HepG2 (cell line): Measurements from ENCODE around the gene HNRNPUL1. TPM values are rescaled to one million over a fixed set of nuclear protein-coding genes. Genes with fewer than 3 reads are reported as not detected.

ENCODE experiments used
- ATAC-seq: fragments of 200-7000 bp; cut with Tn5 transposase; 3 replicates; pipeline ENCODE4 v1.9.1; 2020; ENCODE audit warnings: mild to moderate bottlenecking, moderate library complexity
- BruUV-seq: library from RNA; stranded (reverse); fragments of 400-500 nt; replicated peaks from 2 replicates; lab custom pipeline; 2021; lab: Mats Ljungman, UMichigan
- CTCF ChIA-PET: fragments of 300-600 bp; formaldehyde crosslinking; extraction: SDS; loops from one replicate; lab custom pipeline; 2021; ENCODE audit warnings: low total read pairs, inconsistent platforms, low intra/inter-chr PET ratio; lab: Yijun Ruan, JAX
- POLR2A ChIA-PET: fragments of 350-600 bp; sonication (Branson Sonifier 250); formaldehyde crosslinking; loops from one replicate; lab custom pipeline; 2020; ENCODE audit warnings: antibody characterized with exemption, inconsistent platforms; lab: Yijun Ruan, JAX
- DNase-seq: peaks from one replicate; pipeline ENCODE4 v3.0.0-alpha.2; 2015; ENCODE audit warnings: low spot score
- FAIRE-seq: peaks from 3 replicates; lab custom pipeline; 2011; peaks lifted over from hg19 to GRCh38; lab: Jason Lieb, UNC
- H2AFZ ChIP-seq: one replicate; pipeline ENCODE4 v1.6.1; 2011; ENCODE audit warnings: low read length, inconsistent platforms
- H3K27ac ChIP-seq: fragments of 300-600 bp; 3 replicates; pipeline ENCODE4 v1.8.0; 2011; ENCODE audit warnings: mixed run types, mild to moderate bottlenecking, mixed read lengths, low read length, inconsistent platforms; ENCODE audit not compliant: insufficient read depth; ENCODE audit errors: extremely low read length
- H3K27me3 ChIP-seq, 2 experiments: fragments of 200-600 bp in 1 of 2; 2 replicates in 1 of 2; 3 replicates in 1 of 2; pipeline versions ENCODE4 v1.6.0 to v1.8.0; 2011; ENCODE audit warnings: low read length in 2 of 2, mild to moderate bottlenecking in 2 of 2, moderate library complexity in 2 of 2, inconsistent platforms in 1 of 2; ENCODE audit not compliant: insufficient read depth in 2 of 2, control insufficient read depth in 1 of 2
- H3K36me3 ChIP-seq, 2 experiments: fragments of 200-600 bp in 1 of 2; replicated peaks in 1 of 2; 2 replicates in 1 of 2; 3 replicates in 1 of 2; pipeline versions ENCODE4 v1.5.1 to v1.8.0; 2011; ENCODE audit warnings: low read length in 2 of 2, inconsistent platforms in 1 of 2; ENCODE audit not compliant: insufficient read depth in 2 of 2, control insufficient read depth in 1 of 2
- H3K4me1 ChIP-seq: 2 replicates; pipeline ENCODE4 v1.5.1; 2012; ENCODE audit warnings: low read length, inconsistent platforms; ENCODE audit not compliant: insufficient read depth
- H3K4me2 ChIP-seq: 2 replicates; pipeline ENCODE4 v1.6.0; 2011; ENCODE audit warnings: low read depth, low read length, inconsistent platforms
- H3K4me3 ChIP-seq, 3 experiments: fragments of 200-600 bp in 1 of 3; sonication (generic), shearing (Covaris generic) in 1 of 3; replicated peaks in 1 of 3; 2 replicates each; pipeline ENCODE4 v1.5.1; 2011 to 2016; ENCODE audit warnings: low read length in 3 of 3, inconsistent platforms in 2 of 3, low read depth in 2 of 3, mild to moderate bottlenecking in 2 of 3, control low read depth in 1 of 3, mixed read lengths in 1 of 3; ENCODE audit not compliant: insufficient read depth in 1 of 3
- H3K79me2 ChIP-seq: one replicate; pipeline ENCODE4 v1.6.1; 2011; ENCODE audit warnings: low read length, inconsistent platforms; ENCODE audit not compliant: insufficient read depth
- H3K9ac ChIP-seq: 2 replicates; pipeline ENCODE4 v1.6.0; 2011; ENCODE audit warnings: mild to moderate bottlenecking, low read depth, low read length, inconsistent platforms; ENCODE audit not compliant: insufficient read depth
- H3K9me3 ChIP-seq: 2 replicates; pipeline ENCODE4 v1.5.1; 2012; ENCODE audit warnings: mild to moderate bottlenecking, low read length
- H4K20me1 ChIP-seq: 2 replicates; pipeline ENCODE4 v1.6.0; 2011; ENCODE audit warnings: inconsistent platforms, mild to moderate bottlenecking, low read length, moderate library complexity; ENCODE audit not compliant: insufficient read depth
- ERF ChIP-seq: IDR thresholded peaks from 2 replicates; pipeline ENCODE4 v1.6.1; 2018; ENCODE audit warnings: missing biosample characterization, missing genetic modification reagents
- EZH2 ChIP-seq: conservative IDR thresholded peaks from 2 replicates; pipeline ENCODE4 v1.6.1; 2012; ENCODE audit warnings: mild to moderate bottlenecking, low read depth, low read length, moderate library complexity
- FOXC1 ChIP-seq: sonication (generic); formaldehyde crosslinking; IDR thresholded peaks from 2 replicates; pipeline ENCODE4 v1.8.0; 2022; ENCODE audit warnings: mild to moderate bottlenecking, missing genetic modification reagents, borderline replicate concordance
- HNRNPL ChIP-seq: fragments of 200-400 bp; formaldehyde crosslinking; IDR thresholded peaks from 2 replicates; pipeline ENCODE4 v1.6.1; 2017; ENCODE audit warnings: mild to moderate bottlenecking, low read depth, low read length
- HNRNPUL1 ChIP-seq: fragments of 200-400 bp; formaldehyde crosslinking; IDR thresholded peaks from 2 replicates; pipeline ENCODE4 v1.6.1; 2017; ENCODE audit warnings: low read depth, mild to moderate bottlenecking, low read length, moderate library complexity
- HOXA3 ChIP-seq: sonication (generic); formaldehyde crosslinking; IDR thresholded peaks from 2 replicates; pipeline ENCODE4 v1.5.0; 2020; ENCODE audit warnings: missing genetic modification reagents
- IKZF1 ChIP-seq: fragments of 450-650 bp; IDR thresholded peaks from 2 replicates; pipeline ENCODE4 v1.7.1; 2016
- MAZ ChIP-seq, 2 experiments: sonication (generic) in 1 of 2; formaldehyde crosslinking in 1 of 2; IDR thresholded peaks; 2 replicates each; pipeline versions ENCODE4 v1.5.0 to v1.6.1; 2012 to 2020; ENCODE audit warnings: low read depth in 2 of 2, mild to moderate bottlenecking in 2 of 2, borderline replicate concordance in 1 of 2, improper control_type of control experiment in 1 of 2, low read length in 1 of 2, missing genetic modification reagents in 1 of 2, moderate library complexity in 1 of 2
- NFE2L1 ChIP-seq: sonication (generic); formaldehyde crosslinking; IDR thresholded peaks from 2 replicates; pipeline ENCODE4 v1.4.0; 2020; ENCODE audit warnings: missing genetic modification reagents, mild to moderate bottlenecking, borderline replicate concordance
- NR2C2 ChIP-seq: sonication (generic); formaldehyde crosslinking; IDR thresholded peaks from 2 replicates; pipeline ENCODE4 v1.4.0; 2020; ENCODE audit warnings: missing genetic modification reagents, mild to moderate bottlenecking, moderate library complexity, borderline replicate concordance
- ZNF589 ChIP-seq: sonication (generic); formaldehyde crosslinking; conservative IDR thresholded peaks from 2 replicates; pipeline ENCODE4 v1.8.0; 2022; ENCODE audit warnings: mild to moderate bottlenecking, moderate library complexity, missing genetic modification reagents
- ZNF598 ChIP-seq: sonication (generic); formaldehyde crosslinking; IDR thresholded peaks from 2 replicates; pipeline ENCODE4 v1.5.1; 2020; ENCODE audit warnings: mild to moderate bottlenecking, missing genetic modification reagents, borderline replicate concordance
- ZNF788 ChIP-seq: sonication (generic); formaldehyde crosslinking; IDR thresholded peaks from 2 replicates; pipeline ENCODE4 v1.5.0; 2020; ENCODE audit warnings: mild to moderate bottlenecking, missing genetic modification reagents, borderline replicate concordance
- WGBS: methylation state at CpG from one replicate; pipeline ENCODE4 v1.1.6; 2017; ENCODE audit warnings: low lambda C conversion rate; 5-methylcytosine and 5-hydroxymethylcytosine counted together
- in situ Hi-C: cut with HindIII; loops from 2 replicates; pipeline ENCODE4 v1.10.0; 2017; ENCODE audit warnings: low pct_unique_long_range_greater_than_20kb; ENCODE audit not compliant: extremely low pct_ligation_motif_present
- intact Hi-C: fragments of 100-400 bp; cut with micrococcal nuclease; formaldehyde crosslinking; loops from one replicate; pipeline ENCODE4 v1.10.0; 2022; ENCODE audit not compliant: unreplicated experiment
- polyA plus RNA-seq, 8 experiments: library from polyadenylated mRNA; depleted of rRNA in 3 of 8; stranded (reverse) in 7 of 8; unstranded in 1 of 8; fragments of >200 nt; fragmentation: Illumina TruSeq in 4 of 8; extraction: Trizol in 4 of 8; gene quantifications; 2 replicates each; pipeline versions ENCODE4 v1.2.1 to v1.2.3, GENCODE V29; 2011 to 2016; ENCODE audit warnings: low read depth in 4 of 8, missing spikeins in 1 of 8, mixed read lengths in 1 of 8; ENCODE audit not compliant: insufficient read depth in 1 of 8
- total RNA-seq, 5 experiments: library from RNA; depleted of rRNA; stranded (reverse); fragments of >200 nt; fragmentation: Illumina TruSeq; extraction: Trizol; gene quantifications; 2 replicates each; pipeline ENCODE4 v1.2.3, GENCODE V29; 2016; ENCODE audit warnings: low read depth in 1 of 5
- TF ChIP-seq, protein P1 (sequence below): sonication (generic); formaldehyde crosslinking; IDR thresholded peaks from 2 replicates; pipeline ENCODE4 v1.4.0; 2020; ENCODE audit warnings: mild to moderate bottlenecking, missing genetic modification reagents
- TF ChIP-seq, protein P2 (sequence below): sonication (generic); formaldehyde crosslinking; IDR thresholded peaks from 2 replicates; pipeline ENCODE4 v1.5.0; 2020; ENCODE audit warnings: missing genetic modification reagents
- TF ChIP-seq, protein P3 (sequence below): IDR thresholded peaks from 2 replicates; pipeline ENCODE4 v1.6.1; 2016; ENCODE audit warnings: missing genetic modification reagents, missing compliant biosample characterization
- TF ChIP-seq, protein P4 (sequence below): sonication (generic); formaldehyde crosslinking; IDR thresholded peaks from 2 replicates; pipeline ENCODE4 v1.9.0; 2021; ENCODE audit warnings: missing genetic modification reagents, borderline replicate concordance

The HNRNPUL1 gene
- total and polyA plus RNA-seq, 2 of the 13 experiments (the other 11 are each of a cell fraction or from before 2014, with no cell fraction given), result 30.9 to 81.7 TPM

DNA sequence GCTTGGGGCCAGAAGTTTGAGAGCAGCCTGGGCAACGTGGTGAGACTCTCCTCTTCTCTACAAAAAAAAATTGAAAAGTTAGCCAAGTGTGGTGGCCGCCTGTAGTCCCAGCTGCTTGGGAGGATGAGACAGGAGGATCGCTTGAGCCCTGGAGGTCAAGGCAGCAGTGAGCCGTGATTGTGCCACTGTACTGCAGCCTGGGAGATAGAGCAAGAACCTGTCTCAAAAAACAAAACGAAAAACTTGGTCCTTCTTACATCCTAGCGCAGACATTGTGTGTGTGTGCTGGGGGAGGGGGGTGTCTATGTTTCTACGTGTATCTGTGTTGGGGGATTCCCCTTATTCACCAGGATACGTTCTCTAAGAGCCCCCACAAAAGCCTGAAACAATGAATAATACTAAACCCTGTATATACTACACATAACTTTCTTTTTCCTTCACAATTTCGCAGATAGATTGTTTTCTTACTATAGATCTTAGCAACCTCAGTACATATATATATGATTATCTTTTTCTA is 37.2 kb upstream of the HNRNPUL1 start:
- DNase-seq, result no peak
- peak overlapping the region; percentile 99 for H3K4me2 ChIP-seq
- in situ Hi-C loops, result loop anchor here (5.0 kb wide), 1 partner anchor 35 kb away; the partner anchor contains the start of gene HNRNPUL1
- H3K9ac ChIP-seq, result peak overlapping the region; percentile 83
- no peaks in the 10 kb centered on the region for H3K9me3 ChIP-seq
- H2AFZ ChIP-seq, result no peak overlapping the region
- ATAC-seq, result peak; percentile 9
- FAIRE-seq, result no peak
- ChIA-PET CTCF (no interaction called here), POLR2A (interaction anchor here (0.6 to 4.5 kb wide), 15 partner anchors 8 to 213 kb away, joined by 3 to 104 read pairs (median 6); partner anchors contain the start of genes AXL, B9D2, DMAC2 and HNRNPUL1)
- peak overlapping the region; percentile 77 for H3K27ac ChIP-seq
- H3K36me3 ChIP-seq, result no peaks in the 10 kb centered on the region
- H3K4me3 ChIP-seq, result peak overlapping the region; percentile 63 to 80 (median 73)
- H3K27me3 ChIP-seq, result no peaks in the 10 kb centered on the region; a peak in 1 of 5 replicates
- H4K20me1 ChIP-seq, result no peaks in the 10 kb centered on the region
- BruUV-seq, result TSS peak; percentile 82
- intact Hi-C loops, result loop anchor here (1.0 kb wide), 1 partner anchor 35 kb away; no protein-coding TSS in a partner anchor
- 14% methylated on average over 8 of the region's 9 CpGs for WGBS
- H3K4me1 ChIP-seq, result peaks cover 64% of the 10 kb centered on the region
- H3K79me2 ChIP-seq, result no peaks in the 10 kb centered on the region
- TF ChIP-seq ERF (CRISPR knock-in tag) (no peak), ZNF589 (CRISPR knock-in tag) (0 out of 2 replicates have a peak, but pooled peaks have one; percentile 3), FOXC1 (CRISPR knock-in tag) (no peak), EZH2 (no peak), ZNF598 (CRISPR knock-in tag) (0 out of 2 replicates have a peak, but pooled peaks have one; percentile 66), IKZF1 (no peak), NR2C2 (CRISPR knock-in tag) (no peak), HNRNPL (0 out of 2 replicates have a peak, but pooled peaks have one; percentile 3), HNRNPUL1 (no peak), ZNF788 (CRISPR knock-in tag) (peak; percentile 12; the same call in 1 of the 2 replicates), MAZ (IDR thresholded peaks at IDR 0.05; ENCODE audit: borderline replicate concordance, low read depth, low read length) (no peak), MAZ (CRISPR knock-in tag; IDR thresholded peaks at IDR 0.05; ENCODE audit: low read depth) (no peak), HOXA3 (CRISPR knock-in tag) (no peak), NFE2L1 (CRISPR knock-in tag) (no peak)
- TF ChIP-seq, protein P1, sequence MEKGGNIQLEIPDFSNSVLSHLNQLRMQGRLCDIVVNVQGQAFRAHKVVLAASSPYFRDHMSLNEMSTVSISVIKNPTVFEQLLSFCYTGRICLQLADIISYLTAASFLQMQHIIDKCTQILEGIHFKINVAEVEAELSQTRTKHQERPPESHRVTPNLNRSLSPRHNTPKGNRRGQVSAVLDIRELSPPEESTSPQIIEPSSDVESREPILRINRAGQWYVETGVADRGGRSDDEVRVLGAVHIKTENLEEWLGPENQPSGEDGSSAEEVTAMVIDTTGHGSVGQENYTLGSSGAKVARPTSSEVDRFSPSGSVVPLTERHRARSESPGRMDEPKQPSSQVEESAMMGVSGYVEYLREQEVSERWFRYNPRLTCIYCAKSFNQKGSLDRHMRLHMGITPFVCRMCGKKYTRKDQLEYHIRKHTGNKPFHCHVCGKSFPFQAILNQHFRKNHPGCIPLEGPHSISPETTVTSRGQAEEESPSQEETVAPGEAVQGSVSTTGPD, result no peak
- TF ChIP-seq, protein P2, sequence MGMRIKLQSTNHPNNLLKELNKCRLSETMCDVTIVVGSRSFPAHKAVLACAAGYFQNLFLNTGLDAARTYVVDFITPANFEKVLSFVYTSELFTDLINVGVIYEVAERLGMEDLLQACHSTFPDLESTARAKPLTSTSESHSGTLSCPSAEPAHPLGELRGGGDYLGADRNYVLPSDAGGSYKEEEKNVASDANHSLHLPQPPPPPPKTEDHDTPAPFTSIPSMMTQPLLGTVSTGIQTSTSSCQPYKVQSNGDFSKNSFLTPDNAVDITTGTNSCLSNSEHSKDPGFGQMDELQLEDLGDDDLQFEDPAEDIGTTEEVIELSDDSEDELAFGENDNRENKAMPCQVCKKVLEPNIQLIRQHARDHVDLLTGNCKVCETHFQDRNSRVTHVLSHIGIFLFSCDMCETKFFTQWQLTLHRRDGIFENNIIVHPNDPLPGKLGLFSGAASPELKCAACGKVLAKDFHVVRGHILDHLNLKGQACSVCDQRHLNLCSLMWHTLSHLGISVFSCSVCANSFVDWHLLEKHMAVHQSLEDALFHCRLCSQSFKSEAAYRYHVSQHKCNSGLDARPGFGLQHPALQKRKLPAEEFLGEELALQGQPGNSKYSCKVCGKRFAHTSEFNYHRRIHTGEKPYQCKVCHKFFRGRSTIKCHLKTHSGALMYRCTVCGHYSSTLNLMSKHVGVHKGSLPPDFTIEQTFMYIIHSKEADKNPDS (CRISPR knock-in tag), result no peak
- TF ChIP-seq, protein P3, sequence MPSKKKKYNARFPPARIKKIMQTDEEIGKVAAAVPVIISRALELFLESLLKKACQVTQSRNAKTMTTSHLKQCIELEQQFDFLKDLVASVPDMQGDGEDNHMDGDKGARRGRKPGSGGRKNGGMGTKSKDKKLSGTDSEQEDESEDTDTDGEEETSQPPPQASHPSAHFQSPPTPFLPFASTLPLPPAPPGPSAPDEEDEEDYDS (CRISPR knock-in tag), result no peak
- TF ChIP-seq, protein P4, sequence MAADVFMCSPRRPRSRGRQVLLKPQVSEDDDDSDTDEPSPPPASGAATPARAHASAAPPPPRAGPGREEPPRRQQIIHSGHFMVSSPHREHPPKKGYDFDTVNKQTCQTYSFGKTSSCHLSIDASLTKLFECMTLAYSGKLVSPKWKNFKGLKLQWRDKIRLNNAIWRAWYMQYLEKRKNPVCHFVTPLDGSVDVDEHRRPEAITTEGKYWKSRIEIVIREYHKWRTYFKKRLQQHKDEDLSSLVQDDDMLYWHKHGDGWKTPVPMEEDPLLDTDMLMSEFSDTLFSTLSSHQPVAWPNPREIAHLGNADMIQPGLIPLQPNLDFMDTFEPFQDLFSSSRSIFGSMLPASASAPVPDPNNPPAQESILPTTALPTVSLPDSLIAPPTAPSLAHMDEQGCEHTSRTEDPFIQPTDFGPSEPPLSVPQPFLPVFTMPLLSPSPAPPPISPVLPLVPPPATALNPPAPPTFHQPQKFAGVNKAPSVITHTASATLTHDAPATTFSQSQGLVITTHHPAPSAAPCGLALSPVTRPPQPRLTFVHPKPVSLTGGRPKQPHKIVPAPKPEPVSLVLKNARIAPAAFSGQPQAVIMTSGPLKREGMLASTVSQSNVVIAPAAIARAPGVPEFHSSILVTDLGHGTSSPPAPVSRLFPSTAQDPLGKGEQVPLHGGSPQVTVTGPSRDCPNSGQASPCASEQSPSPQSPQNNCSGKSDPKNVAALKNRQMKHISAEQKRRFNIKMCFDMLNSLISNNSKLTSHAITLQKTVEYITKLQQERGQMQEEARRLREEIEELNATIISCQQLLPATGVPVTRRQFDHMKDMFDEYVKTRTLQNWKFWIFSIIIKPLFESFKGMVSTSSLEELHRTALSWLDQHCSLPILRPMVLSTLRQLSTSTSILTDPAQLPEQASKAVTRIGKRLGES (CRISPR knock-in tag), result no peak
